K562 (cell line): ENCODE measurements around the gene CBFA2T2. TPM values are rescaled to one million over a fixed set of nuclear protein-coding genes. Genes with fewer than 3 reads are reported as not detected.

ENCODE experiments used
- BCOR ChIP-seq: fragments of 450-650 bp; IDR thresholded peaks from 2 replicates; pipeline ENCODE4 v1.6.1; 2016
- CREM ChIP-seq: IDR thresholded peaks from 2 replicates; pipeline ENCODE4 v1.6.1; 2014; ENCODE audit warnings: antibody characterized with exemption, low read depth
- DPF2 ChIP-seq: fragments of 450-650 bp; IDR thresholded peaks from 2 replicates; pipeline ENCODE4 v1.6.1; 2016
- EP400 ChIP-seq: fragments of 450-650 bp; IDR thresholded peaks from 2 replicates; pipeline ENCODE4 v1.6.1; 2017; ENCODE audit warnings: antibody characterized with exemption, mild to moderate bottlenecking, moderate library complexity
- ESRRA ChIP-seq: fragments of 450-650 bp; IDR thresholded peaks from 2 replicates; pipeline ENCODE4 v1.6.1; 2014; ENCODE audit warnings: low read depth, mild to moderate bottlenecking, moderate library complexity, borderline replicate concordance
- KAT7 ChIP-seq: sonication (generic); formaldehyde crosslinking; IDR thresholded peaks from 2 replicates; pipeline ENCODE4 v1.8.0; 2022; ENCODE audit warnings: missing genetic modification reagents, mild to moderate bottlenecking, borderline replicate concordance
- MED1 ChIP-seq: sonication (generic); formaldehyde crosslinking; IDR thresholded peaks from 2 replicates; pipeline ENCODE4 v1.8.1; 2023; ENCODE audit warnings: missing genetic modification reagents, borderline replicate concordance
- PHF8 ChIP-seq: fragments of 200-600 bp; sonication (generic); IDR thresholded peaks from 2 replicates; pipeline ENCODE4 v1.6.1; 2012; ENCODE audit warnings: mixed run types, mild to moderate bottlenecking, inconsistent platforms, low read length, moderate library complexity, borderline replicate concordance
- RBFOX2 ChIP-seq: fragments of 200-400 bp; formaldehyde crosslinking; IDR thresholded peaks from 2 replicates; pipeline ENCODE4 v1.6.1; 2017; ENCODE audit warnings: low read depth, mild to moderate bottlenecking, low read length, moderate library complexity
- TEAD4 ChIP-seq, 2 experiments: sonication (generic) in 1 of 2; formaldehyde crosslinking in 1 of 2; IDR thresholded peaks; 2 replicates each; pipeline versions ENCODE4 v1.6.1 to v1.8.0; 2012 to 2022; ENCODE audit warnings: borderline replicate concordance in 1 of 2, inconsistent platforms in 1 of 2, low read length in 1 of 2, mild to moderate bottlenecking in 1 of 2, missing genetic modification reagents in 1 of 2
- YY1 ChIP-seq, 3 experiments: IDR thresholded peaks; 2 replicates each; pipeline ENCODE4 v1.6.1; 2011; ENCODE audit warnings: low read length in 2 of 3, mild to moderate bottlenecking in 2 of 3, moderate library complexity in 2 of 3, borderline replicate concordance in 1 of 3, control low read depth in 1 of 3, low read depth in 1 of 3; ENCODE audit not compliant: insufficient read depth in 3 of 3, insufficient replicate concordance in 2 of 3, control insufficient read depth in 1 of 3, insufficient read length in 1 of 3; ENCODE audit errors: extremely low read depth in 1 of 3
- polyA plus RNA-seq, 8 experiments: library from polyadenylated mRNA; depleted of rRNA in 4 of 8; stranded (reverse) in 5 of 8; unstranded in 3 of 8; fragments of >200 nt; fragmentation: Nextera tagmentation in 2 of 8; fragmentation: Illumina TruSeq in 1 of 8; extraction: Ambion mirVana in 2 of 8; extraction: Trizol in 1 of 8; gene quantifications; 2 replicates each; pipeline versions ENCODE4 v1.2.1 to v1.2.3, GENCODE V29; 2011 to 2014; ENCODE audit warnings: inconsistent platforms in 1 of 8, missing spikeins in 1 of 8
- total RNA-seq, 7 experiments: library from RNA; depleted of rRNA in 6 of 7; stranded (reverse); fragments of >200 nt in 6 of 7; fragmentation: Illumina TruSeq in 2 of 7; extraction: Trizol in 2 of 7; gene quantifications; 2 replicates each; pipeline versions ENCODE4 v1.2.1 to v1.2.3, GENCODE V29; 2011 to 2021; ENCODE audit warnings: low replicate concordance in 1 of 7
- TF ChIP-seq, protein P1 (sequence below): sonication (generic); formaldehyde crosslinking; IDR thresholded peaks from 2 replicates; pipeline ENCODE4 v1.8.0; 2022; ENCODE audit warnings: missing genetic modification reagents, mild to moderate bottlenecking, moderate library complexity, borderline replicate concordance
- TF ChIP-seq, protein P2 (sequence below), 2 experiments: fragments of 450-650 bp in 1 of 2; sonication (generic) in 1 of 2; formaldehyde crosslinking in 1 of 2; IDR thresholded peaks; 2 replicates each; pipeline versions ENCODE4 v1.7.1 to v1.9.0; 2016 to 2022; ENCODE audit warnings: inconsistent platforms in 1 of 2, mild to moderate bottlenecking in 1 of 2, missing genetic modification reagents in 1 of 2
- TF ChIP-seq, protein P3 (sequence below): sonication (generic); formaldehyde crosslinking; IDR thresholded peaks from 2 replicates; pipeline ENCODE4 v1.5.0; 2020; ENCODE audit warnings: missing genetic modification reagents

CBFA2T2 gene
- total and polyA plus RNA-seq, 9 of the 15 experiments (the other 6 are each of a cell fraction or from before 2014, with no cell fraction given) = 0.27 to 9.6 (median 5.8) TPM

GRCh38 chr20:33685328-33686099, 195.6 kb downstream of the CBFA2T2 start (continued):
- TF ChIP-seq, protein P1, sequence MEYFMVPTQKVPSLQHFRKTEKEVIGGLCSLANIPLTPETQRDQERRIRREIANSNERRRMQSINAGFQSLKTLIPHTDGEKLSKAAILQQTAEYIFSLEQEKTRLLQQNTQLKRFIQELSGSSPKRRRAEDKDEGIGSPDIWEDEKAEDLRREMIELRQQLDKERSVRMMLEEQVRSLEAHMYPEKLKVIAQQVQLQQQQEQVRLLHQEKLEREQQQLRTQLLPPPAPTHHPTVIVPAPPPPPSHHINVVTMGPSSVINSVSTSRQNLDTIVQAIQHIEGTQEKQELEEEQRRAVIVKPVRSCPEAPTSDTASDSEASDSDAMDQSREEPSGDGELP = peak; percentile 83; the same call in 1 of the 2 replicates
- no peak for TF ChIP-seq KAT7 (CRISPR knock-in tag)
- TF ChIP-seq MED1 (CRISPR knock-in tag) = no peak
- 0 out of 2 replicates have a peak, but pooled peaks have one; percentile 22 for TF ChIP-seq TEAD4 (IDR thresholded peaks at IDR 0.05; ENCODE audit: low read length)
- TF ChIP-seq TEAD4 (CRISPR knock-in tag; IDR thresholded peaks at IDR 0.05; ENCODE audit: borderline replicate concordance) = no peak
- no peak for TF ChIP-seq YY1 (IDR thresholded peaks at IDR 0.05; ENCODE audit: borderline replicate concordance in 1 of 3, control insufficient read depth in 1 of 3, extremely low read depth in 1 of 3, insufficient read depth in 3 of 3, insufficient read length in 1 of 3, insufficient replicate concordance in 2 of 3, low read depth in 1 of 3, low read length in 2 of 3)
- TF ChIP-seq, protein P2, sequence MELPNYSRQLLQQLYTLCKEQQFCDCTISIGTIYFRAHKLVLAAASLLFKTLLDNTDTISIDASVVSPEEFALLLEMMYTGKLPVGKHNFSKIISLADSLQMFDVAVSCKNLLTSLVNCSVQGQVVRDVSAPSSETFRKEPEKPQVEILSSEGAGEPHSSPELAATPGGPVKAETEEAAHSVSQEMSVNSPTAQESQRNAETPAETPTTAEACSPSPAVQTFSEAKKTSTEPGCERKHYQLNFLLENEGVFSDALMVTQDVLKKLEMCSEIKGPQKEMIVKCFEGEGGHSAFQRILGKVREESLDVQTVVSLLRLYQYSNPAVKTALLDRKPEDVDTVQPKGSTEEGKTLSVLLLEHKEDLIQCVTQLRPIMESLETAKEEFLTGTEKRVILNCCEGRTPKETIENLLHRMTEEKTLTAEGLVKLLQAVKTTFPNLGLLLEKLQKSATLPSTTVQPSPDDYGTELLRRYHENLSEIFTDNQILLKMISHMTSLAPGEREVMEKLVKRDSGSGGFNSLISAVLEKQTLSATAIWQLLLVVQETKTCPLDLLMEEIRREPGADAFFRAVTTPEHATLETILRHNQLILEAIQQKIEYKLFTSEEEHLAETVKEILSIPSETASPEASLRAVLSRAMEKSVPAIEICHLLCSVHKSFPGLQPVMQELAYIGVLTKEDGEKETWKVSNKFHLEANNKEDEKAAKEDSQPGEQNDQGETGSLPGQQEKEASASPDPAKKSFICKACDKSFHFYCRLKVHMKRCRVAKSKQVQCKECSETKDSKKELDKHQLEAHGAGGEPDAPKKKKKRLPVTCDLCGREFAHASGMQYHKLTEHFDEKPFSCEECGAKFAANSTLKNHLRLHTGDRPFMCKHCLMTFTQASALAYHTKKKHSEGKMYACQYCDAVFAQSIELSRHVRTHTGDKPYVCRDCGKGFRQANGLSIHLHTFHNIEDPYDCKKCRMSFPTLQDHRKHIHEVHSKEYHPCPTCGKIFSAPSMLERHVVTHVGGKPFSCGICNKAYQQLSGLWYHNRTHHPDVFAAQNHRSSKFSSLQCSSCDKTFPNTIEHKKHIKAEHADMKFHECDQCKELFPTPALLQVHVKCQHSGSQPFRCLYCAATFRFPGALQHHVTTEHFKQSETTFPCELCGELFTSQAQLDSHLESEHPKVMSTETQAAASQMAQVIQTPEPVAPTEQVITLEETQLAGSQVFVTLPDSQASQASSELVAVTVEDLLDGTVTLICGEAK (IDR thresholded peaks at IDR 0.05) = peak; percentile 52; the same call in 1 of the 2 replicates
- TF ChIP-seq, protein P2 (CRISPR knock-in tag; IDR thresholded peaks at IDR 0.05) = no peak
- TF ChIP-seq PHF8 = peak; percentile 48; the same call in 1 of the 2 replicates
- TF ChIP-seq, protein P3, sequence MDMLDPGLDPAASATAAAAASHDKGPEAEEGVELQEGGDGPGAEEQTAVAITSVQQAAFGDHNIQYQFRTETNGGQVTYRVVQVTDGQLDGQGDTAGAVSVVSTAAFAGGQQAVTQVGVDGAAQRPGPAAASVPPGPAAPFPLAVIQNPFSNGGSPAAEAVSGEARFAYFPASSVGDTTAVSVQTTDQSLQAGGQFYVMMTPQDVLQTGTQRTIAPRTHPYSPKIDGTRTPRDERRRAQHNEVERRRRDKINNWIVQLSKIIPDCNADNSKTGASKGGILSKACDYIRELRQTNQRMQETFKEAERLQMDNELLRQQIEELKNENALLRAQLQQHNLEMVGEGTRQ (CRISPR knock-in tag) = no peak; the same call in 1 of the 2 replicates
- peak; percentile 71 for TF ChIP-seq RBFOX2
- peak; percentile 54; the same call in 1 of the 2 replicates for TF ChIP-seq BCOR
- TF ChIP-seq EP400 = no peak; the same call in 1 of the 2 replicates
- peak; percentile 46 for TF ChIP-seq CREM
- TF ChIP-seq ESRRA = peak; percentile 56; the same call in 1 of the 2 replicates
- 0 out of 2 replicates have a peak, but pooled peaks have one; percentile 23 for TF ChIP-seq DPF2
